GM10248 (cell line): ENCODE data around the gene PBXIP1.

ENCODE experiments used
- CTCF ChIA-PET: fragments of 300-600 bp; sonication (Branson Sonifier 250); formaldehyde crosslinking; extraction: SDS; loops from one replicate; lab custom pipeline; 2021; ENCODE audit warnings: antibody characterized with exemption; lab: Yijun Ruan, JAX
- POLR2A ChIA-PET: fragments of 350-650 bp; sonication (Branson Sonifier 250); formaldehyde crosslinking; extraction: SDS; loops from one replicate; lab custom pipeline; 2020; ENCODE audit warnings: antibody characterized with exemption; lab: Yijun Ruan, JAX
- DNase-seq: peaks from one replicate; pipeline ENCODE4 v3.0.0; 2012; ENCODE audit errors: extremely low spot score
- CTCF ChIP-seq: IDR thresholded peaks from 2 replicates; pipeline ENCODE4 v1.5.1; 2012; ENCODE audit warnings: mild to moderate bottlenecking, low read depth; ENCODE audit errors: extremely low read depth, missing control alignments, control extremely low read depth

PBXIP1 gene

GRCh38 chr1:154994591-154994990, 38.7 kb upstream of the PBXIP1 start:
- no peak for DNase-seq
- ChIA-PET CTCF (interaction anchor here (0.8 to 13.3 kb wide), 6 partner anchors 11 to 494 kb away, joined by 3 to 175 read pairs (median 4); partner anchors contain the start of genes ADAM15, CKS1B and FLAD1), POLR2A (interaction anchor here (0.6 kb wide), 1 partner anchor 223 kb away, joined by 3 read pairs; no protein-coding TSS in a partner anchor)
- no peak for TF ChIP-seq CTCF

- TF ChIP-seq CTCF = no peak
- ChIA-PET POLR2A (interaction anchor here (2.3 kb wide), 1 partner anchor 11 kb away, joined by 9 read pairs; the partner anchor contains the start of gene FLAD1), CTCF (interaction anchor here (0.8 to 13.3 kb wide), 7 partner anchors 11 to 493 kb away, joined by 3 to 175 read pairs (median 4); partner anchors contain the start of genes ADAM15, CKS1B and FLAD1)
- DNase-seq = no peak
Observed at GRCh38 chr1:154994269-154994587, 38.3 kb upstream of the PBXIP1 start.

- DNase-seq = no peak
- TF ChIP-seq CTCF = no peak
- POLR2A ChIA-PET = interaction anchor here (2.3 kb wide), 1 partner anchor 10 kb away, joined by 9 read pairs; the partner anchor contains the start of gene FLAD1
- CTCF ChIA-PET = interaction anchor here (0.8 to 13.3 kb wide), 8 partner anchors 11 to 493 kb away, joined by 3 to 175 read pairs (median 4); partner anchors contain the start of genes ADAM15, CKS1B and FLAD1
Observed at GRCh38 chr1:154993572-154994268, 37.8 kb upstream of the PBXIP1 start, which contains the start of gene LENEP. LENEP (plus strand) TSS chr1:154993586; CDS start chr1:154993608, 22 bp downstream.

GRCh38 chr1:154992721-154993571, 37.0 kb upstream of the PBXIP1 start:
- DNase-seq = no peak
- CTCF ChIA-PET = interaction anchor here (1.5 to 13.3 kb wide), 3 partner anchors 10 to 24 kb away, joined by 4 to 175 read pairs (median 13); partner anchors contain the start of gene FLAD1
- POLR2A ChIA-PET = interaction anchor here (2.3 kb wide), 1 partner anchor 9 kb away, joined by 9 read pairs; the partner anchor contains the start of gene FLAD1
- TF ChIP-seq CTCF = no peak

GRCh38 chr1:154990276-154990675, 34.4 kb upstream of the PBXIP1 start:
- POLR2A ChIA-PET = no interaction called here
- no peak for DNase-seq
- CTCF ChIA-PET = interaction anchor here (0.9 to 5.5 kb wide), 3 partner anchors 9 to 20 kb away, joined by 4 to 48 read pairs (median 4); partner anchors contain the start of gene SHC1
- no peak for TF ChIP-seq CTCF
